Hematopoietic multipotent progenitor cell treated with erythropoietin and hydrocortisone succinate and interleukin-3 and kit ligand, for 8 days (in vitro differentiated cells): Measurements from ENCODE around the gene LMBR1.
"Not testable (repeated sequence)": the region's sequence is repeated elsewhere in the genome, so short reads cannot be mapped to it uniquely, and the experiment has no call there.

Experiments
- DNase-seq: peaks from one replicate; pipeline ENCODE4 v3.0.0-alpha.2; 2015

The LMBR1 gene

DNA sequence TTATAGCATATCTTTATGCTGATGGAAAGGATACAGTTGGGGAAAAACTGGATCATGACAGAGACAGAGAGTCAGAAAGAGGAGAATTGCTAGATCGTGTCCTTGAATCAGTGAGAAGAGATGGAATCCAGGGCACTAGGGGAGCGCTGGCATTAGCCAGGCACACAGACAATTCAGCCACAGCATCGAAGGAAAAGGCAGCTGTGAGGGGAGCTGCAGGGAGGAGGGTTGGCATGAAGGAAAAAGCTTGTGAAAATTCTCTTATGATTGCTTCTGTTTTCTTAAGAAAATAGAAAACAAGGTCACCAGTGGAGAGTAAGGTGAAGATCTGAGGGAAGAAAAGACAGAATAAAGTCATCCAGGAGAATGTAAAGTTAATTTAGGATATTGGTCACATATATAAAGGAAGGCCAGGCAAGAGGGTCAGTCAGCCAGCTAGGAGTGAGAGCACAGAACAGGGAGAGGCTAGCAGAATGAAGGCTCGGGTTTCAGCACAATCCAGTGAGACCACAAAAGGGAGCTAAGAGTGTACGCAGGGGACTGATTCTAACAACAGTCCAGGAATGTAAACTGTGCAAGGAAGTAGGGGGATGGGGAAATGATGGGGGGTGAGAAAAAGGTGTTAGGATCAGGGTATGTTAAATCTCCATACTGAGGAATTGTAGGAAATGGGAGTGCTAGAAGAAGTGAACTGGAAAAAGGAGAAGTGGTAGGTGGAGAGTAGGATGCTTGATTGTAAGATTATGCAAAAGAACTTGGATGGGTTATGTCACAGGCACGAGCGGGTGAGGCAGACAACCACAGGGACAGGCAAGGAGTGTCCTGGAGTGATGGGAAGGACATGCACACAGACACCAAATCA, 140.4 kb downstream of the LMBR1 start:
- DNase-seq = no peak

GRCh38 chr7:156751319-156751718, 141.7 kb downstream of the LMBR1 start:
- DNase-seq = no peak

GRCh38 chr7:156747718-156748117, 145.3 kb downstream of the LMBR1 start:
- DNase-seq = no peak

DNA sequence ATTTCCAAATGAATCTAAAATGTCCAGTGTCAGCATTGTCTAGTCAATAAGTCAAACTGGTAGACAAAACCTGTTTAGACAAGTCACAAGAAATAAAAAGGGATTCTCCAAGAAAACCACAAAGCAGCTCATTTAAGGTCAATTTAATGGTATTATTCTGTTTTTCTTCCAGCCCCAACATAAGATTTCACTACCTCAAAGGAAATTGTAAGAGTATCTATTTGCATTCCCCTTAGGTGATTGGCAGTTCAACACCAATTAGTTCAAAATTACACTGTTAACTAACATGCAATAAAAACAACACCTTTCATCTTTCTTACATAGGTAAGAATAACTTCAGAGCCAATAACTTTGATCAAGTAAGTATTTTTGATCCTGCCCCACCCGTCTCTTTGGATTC, 146.1 kb downstream of the LMBR1 start:
- DNase-seq = no peak

DNA sequence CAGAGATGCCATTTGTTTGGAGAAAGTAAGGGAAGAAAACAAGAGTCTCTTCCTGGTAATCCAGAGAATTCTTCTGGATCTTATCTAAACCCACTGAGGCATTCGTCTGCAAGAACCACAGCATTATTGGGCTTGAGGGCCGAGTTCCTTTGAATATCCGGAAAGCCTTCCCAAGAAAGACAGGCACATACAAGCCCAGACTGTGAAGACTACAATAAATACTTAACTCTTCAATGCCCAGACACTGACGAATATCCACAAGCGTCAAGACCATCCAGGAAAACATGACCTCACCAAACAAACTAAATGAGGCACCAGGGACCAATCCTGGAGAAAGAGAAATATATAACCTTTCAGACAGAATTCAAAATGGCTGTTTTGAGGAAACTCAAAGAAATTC, 153.4 kb downstream of the LMBR1 start:
- DNase-seq = no peak

DNA sequence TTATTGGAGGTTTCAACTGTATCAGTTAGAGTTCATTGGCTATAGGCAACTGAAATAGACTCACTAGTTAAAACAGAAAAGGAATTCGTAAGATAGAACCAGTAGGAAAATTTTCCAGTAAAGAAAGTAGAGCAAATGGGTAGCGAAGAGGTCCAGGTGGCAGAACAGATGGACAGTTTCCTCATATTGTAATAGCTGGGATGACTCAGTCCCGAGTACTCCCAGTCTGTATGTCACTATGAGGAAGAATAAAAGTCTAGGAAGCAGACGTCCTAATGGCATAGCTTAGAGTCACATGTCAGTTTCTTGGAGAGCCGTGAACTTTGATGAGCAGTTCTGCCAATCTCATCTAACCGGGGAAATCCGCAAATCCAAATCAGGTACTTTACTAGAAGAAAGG, 157.1 kb downstream of the LMBR1 start:
- no peak for DNase-seq

- no peak for DNase-seq
Observed at GRCh38 chr7:156733638-156734037, 159.3 kb downstream of the LMBR1 start.

- DNase-seq = no peak
Observed at GRCh38 chr7:156732091-156732625, 160.8 kb downstream of the LMBR1 start.

- no peak for DNase-seq
Observed at GRCh38 chr7:156731651-156732050, 161.3 kb downstream of the LMBR1 start.

- no peak for DNase-seq
Observed at GRCh38 chr7:156725936-156726335, 167.0 kb downstream of the LMBR1 start.

DNA sequence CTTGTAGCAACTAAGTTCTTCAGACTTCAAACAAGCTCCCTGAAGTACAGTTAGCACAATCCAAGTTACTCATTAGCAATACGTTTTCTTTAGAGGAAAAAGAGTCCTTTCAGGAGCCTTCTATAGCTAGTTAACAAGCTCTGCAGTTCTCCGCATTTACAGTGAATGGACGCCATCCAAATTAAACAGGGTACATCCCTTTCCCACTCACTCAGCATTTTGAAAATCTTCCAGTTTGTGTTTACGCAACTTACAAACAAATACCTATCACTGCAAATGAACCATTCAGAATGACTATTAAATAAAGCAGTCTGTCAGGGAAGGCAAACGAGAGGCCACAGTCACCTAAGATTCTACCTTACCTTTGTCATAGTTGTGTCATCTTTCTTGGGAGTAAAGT, 167.9 kb downstream of the LMBR1 start:
- no peak for DNase-seq

GRCh38 chr7:156722043-156722826, 170.7 kb downstream of the LMBR1 start:
- DNase-seq = no peak

DNA sequence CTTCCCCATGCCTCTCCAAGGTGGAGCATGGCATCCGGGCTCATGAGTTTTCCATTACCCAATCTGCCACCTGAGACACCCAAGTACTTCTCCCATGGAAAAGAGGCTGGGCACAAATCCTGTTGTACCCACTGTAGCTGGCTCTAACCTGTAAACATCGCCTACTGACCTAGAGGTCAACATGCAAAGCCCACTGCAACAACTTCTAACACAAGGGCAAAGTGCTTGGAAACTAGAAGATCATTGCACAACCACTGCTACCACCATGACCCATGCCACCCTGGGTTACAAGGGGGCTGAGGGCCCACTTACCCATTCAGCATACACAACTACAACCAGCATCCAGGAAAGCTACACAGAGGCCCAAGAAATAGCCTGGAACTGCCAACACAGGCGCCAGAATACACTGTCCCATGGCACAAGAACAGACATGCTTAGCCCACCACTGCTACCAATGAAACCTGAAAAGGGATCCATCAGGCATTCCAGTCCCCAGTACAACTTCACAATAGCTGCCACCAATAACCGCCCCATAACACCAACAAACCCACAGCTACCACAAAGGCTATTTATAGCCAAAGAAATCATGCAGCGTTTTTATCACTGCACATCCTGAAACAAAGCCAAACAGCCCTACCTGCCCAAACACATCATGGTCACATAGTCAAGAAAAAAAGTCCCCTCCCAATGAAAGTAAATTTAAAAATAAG, 189.1 kb downstream of the LMBR1 start:
- no peak for DNase-seq

DNA sequence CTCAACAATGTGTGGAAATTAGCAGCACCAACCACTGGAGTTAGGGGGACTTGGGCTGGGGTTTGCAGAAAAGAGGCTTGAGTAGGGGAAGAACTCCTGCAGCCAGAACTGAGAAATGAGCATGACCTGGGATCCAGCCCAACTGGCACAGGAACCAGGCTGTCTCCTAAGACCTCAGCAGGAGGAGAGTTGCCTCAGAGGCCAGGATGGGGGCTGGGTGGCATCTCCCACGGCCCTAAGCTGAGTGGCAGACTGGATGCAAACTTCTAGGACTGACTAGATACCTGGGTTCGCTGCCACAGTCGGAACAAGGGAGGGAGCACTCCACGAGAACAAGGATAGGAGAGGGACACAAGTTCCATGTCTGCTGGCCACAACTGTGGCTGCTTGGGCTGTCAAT, 189.8 kb downstream of the LMBR1 start:
- DNase-seq = no peak

- no peak for DNase-seq
Observed at GRCh38 chr7:156702399-156702798, 190.6 kb downstream of the LMBR1 start.

DNA sequence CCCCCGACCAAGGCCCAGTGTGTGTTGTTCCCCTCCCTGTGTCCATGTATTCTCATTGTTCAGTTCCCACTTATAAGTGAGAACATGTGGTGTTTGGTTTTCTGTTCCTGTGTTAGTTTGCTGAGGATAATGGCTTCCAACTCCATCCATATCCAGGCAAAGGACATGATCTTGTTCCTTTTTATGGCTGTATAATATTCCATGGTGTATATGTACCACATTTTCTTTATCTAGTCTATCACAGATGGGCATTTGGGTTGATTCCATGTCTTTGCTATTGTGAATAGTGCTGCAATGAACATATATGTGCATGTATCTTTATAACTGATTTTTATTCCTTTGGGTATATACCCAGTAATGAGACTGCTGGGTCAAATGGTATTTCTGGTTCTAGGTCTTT, 191.2 kb downstream of the LMBR1 start:
- not testable (repeated sequence) for DNase-seq

DNA sequence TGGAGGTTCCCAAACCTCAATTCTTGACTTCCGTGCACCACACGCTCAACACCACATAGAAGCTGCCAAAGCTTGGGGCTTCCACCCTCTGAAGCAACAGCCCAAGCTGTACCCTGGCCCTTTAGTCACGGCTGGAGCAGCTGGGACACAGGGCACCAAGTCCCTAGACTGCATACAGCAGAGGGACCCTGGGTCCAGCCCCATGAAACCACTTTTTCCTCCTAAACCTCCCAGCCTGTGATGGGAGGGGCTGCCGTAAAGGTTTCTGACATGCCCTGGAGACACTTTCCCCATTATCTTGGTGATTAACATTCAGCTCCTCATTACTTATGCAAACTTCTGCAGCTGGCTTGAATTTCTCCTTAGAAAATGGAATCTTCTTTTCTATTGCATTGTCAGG, 194.5 kb downstream of the LMBR1 start:
- not testable (repeated sequence) for DNase-seq

- not testable (repeated sequence) for DNase-seq
Observed at GRCh38 chr7:156697283-156697682, 195.7 kb downstream of the LMBR1 start.

DNA sequence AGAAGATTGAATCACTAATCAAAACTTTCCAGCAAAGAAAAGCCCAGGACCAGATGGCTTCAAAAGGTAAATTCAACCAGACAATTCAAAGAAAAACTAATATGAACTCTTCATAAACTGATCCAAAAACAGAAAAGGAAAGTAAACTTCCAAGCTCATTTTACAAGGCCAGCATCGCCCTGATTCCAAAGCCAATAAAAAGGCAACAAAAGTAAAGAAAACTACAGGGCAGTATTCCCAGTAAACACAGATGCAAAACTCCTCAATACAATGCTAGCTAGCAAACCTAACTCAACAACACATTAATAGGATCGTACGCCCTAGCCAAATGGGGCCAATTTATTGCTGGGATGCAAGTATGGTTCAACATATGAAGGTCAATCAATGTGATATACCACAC, 199.4 kb downstream of the LMBR1 start:
- DNase-seq = no peak

GRCh38 chr7:156692849-156693248, 200.1 kb downstream of the LMBR1 start:
- no peak for DNase-seq

- DNase-seq = no peak
Observed at GRCh38 chr7:156691764-156692163, 201.2 kb downstream of the LMBR1 start.

- no peak for DNase-seq
Observed at GRCh38 chr7:156684661-156685060, 208.3 kb downstream of the LMBR1 start.

DNA sequence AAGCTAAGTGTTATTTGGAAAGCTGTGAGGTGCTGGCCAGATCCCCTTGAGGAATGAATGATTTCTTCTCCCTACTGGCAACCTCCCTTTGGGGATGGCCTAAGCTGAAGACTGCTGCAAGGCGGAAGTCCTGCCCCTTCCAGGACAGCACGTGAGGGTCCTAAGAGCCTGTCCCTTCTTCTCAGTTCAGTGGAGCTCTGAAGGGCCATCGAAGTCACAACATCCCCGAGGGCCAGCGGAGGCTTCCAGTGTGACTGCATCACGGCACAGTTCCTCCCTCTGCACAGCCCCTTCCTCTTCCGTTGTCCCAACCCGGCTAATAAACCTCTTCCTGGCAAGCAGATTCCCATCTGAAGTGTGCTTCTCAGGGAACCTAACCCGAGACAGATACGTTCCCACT, 208.7 kb downstream of the LMBR1 start:
- no peak for DNase-seq
